HT-29 (cell line): ENCODE data around the gene HSBP1L1. TPM values are rescaled to one million over a fixed set of nuclear protein-coding genes. Genes with fewer than 3 reads are reported as not detected.

ENCODE experiments used
- DNase-seq: peaks from one replicate; pipeline ENCODE4 v3.0.0-alpha.2; 2015; ENCODE audit warnings: low spot score
- total RNA-seq: library from RNA; depleted of rRNA; stranded (reverse); fragments of >200 nt; shearing (Covaris generic); gene quantifications from 2 replicates; pipeline ENCODE4 v1.2.3, GENCODE V29; 2014

The HSBP1L1 gene
- total RNA-seq, 1 experiment from 2014 or later = 43.6 TPM

DNA sequence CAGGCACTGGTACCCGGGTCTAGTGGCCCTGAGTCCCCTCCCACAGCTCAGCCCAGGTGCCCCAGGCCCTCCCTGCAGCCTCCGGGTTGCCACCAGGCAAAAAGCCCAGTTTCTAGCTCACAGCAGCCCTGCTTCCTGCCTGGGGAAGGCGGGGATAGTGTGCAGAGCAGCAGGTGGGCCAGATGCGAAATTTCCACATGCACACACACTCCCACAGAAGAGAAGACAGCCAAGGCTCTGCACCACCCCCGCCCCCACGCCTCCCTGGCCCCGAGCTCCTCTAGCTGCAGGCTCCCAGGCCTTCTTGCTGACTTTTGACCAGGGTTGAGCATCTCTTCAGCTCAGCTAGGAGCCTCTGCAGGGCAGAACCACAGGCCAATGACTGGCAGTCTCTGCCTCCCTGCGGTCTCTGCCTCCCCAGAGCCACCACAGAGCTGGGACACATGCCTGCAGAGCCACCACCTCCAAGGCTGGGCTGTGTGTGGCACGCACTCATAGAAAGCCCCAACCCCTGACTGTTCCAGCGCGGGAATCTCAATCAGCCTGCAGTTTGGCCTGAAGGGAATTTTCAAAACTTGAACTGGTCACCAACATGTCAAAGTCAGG is 20.2 kb upstream of the HSBP1L1 start:
- DNase-seq = no peak

DNA sequence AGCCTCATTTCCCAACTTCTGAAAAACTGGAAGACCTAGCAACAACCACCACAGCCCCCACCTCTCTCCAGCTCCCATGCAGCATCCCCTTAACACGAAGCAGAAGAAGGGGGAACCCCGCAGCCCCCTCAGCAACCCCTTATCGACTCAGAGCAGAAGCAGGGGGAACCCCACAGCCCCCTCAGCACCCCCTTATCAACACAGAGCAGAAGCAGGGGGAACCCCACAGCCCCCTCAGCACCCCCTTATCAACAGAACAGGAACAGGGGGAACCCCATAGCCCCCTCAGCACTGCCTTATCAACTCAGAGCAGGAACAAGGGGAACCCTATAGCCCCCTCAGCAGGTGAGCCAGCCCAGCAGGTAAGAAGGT is 19.7 kb upstream of the HSBP1L1 start:
- DNase-seq = no peak

DNA sequence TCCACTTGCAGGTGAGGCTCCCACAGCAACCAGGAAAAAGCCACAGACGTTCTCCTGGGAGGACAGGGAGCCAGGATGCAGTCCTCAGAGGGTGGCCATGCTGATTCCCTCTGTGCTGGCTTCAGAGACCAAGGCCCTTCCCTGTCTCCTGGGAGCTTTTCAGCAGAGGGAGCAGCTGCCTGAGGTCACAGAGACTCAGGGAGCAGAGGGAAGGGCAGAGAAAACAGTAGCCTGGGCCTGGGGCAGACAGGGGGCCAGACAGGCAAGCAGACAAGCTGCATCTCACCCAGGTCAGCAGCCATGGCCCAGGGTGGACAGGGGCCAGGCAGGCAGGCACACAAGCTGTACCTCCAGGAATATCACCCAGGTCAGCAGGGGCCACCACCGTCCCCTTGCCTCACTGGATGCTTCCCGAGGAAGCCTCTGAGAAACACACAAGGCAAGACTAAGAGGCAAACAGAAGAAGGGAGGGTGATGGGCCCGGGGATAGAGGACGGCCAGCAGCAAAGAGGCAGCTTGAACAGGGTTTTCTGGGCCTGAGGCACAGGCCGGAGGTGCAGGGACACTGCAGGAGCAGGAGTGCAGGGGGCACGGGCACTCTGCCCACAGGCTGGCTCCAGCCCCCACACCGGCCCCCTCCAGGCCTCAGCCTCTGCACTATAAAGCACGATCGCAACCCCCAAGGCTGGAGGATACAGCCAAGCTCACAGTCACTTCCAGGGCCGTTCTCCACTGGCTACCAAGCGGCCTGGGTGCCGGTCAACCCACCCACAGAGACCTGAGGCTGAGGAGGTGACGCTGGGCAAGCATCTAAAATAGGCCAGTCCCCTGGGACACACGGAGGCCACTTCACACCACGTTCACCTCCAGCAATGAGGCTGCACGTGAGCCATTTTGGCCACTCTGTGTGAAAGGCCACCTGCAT is 19.1 kb upstream of the HSBP1L1 start:
- DNase-seq = no peak

DNA sequence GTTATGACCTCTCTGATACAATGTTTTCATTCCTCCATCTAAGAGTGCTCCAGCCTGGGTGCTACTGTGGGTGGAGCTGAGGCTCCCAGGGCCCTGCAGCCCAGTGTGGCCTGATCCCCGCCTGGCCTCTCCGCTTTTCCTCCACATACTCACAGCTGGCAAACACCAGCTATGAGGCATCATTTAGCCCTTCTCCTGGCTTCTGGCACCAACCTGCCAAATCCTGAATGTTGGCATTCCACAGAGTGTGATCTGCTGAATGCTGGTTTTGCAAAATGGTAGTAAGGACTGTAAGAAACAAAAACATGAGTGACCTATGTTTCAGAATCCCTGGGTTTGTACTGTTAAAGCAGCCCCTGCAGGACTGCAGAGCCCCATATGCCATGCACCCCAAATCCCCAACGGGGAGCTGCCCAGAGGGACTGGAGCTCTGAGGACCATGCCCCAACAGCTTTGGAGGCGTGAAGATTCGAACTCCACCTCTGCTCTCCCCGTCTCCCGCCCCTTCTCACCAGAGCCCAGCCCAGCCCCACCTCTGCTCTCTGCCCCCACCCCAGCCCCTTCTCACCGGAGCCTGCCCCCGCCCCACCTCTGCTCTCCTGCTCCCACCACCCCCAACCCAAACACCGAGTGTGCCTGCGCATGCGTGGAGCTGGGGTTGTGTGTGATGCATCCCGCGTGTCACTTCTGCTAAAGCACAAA is 17.2 kb upstream of the HSBP1L1 start:
- no peak for DNase-seq

DNA sequence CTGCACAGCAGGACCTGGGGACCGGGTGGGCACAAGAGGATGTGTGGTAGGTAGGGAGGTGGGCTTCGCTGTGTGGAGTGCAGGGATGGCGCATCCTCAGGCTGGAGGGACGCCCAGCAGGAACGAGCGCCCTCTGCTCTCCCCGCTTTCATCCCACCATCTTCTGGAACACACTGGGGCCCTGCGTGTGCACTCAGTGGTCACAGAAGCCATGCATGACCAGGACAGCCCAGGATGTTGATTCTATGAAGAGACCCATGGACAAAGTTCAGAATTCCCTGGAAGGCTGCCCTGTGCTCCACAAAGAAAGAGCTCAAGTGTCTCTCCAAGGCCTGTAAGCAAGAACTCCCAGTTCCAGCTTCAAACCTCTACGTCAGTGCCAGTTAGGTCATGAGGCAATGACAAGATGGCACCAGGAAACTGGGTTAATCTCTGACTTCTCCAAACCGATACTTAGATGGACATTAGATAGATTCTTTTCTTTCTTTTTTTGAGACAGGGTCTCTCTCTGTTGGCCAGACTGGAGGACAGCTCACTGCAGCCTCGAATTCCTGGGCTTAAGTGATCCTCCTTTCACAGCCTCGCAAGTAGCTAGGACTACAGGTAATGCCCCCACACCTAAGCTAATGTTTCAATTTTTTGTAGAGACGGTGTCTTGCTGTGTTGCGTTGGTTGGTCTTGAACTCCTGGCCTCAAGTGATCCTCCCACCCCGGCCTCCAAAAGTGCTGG is 16.4 kb upstream of the HSBP1L1 start:
- DNase-seq = no peak

DNA sequence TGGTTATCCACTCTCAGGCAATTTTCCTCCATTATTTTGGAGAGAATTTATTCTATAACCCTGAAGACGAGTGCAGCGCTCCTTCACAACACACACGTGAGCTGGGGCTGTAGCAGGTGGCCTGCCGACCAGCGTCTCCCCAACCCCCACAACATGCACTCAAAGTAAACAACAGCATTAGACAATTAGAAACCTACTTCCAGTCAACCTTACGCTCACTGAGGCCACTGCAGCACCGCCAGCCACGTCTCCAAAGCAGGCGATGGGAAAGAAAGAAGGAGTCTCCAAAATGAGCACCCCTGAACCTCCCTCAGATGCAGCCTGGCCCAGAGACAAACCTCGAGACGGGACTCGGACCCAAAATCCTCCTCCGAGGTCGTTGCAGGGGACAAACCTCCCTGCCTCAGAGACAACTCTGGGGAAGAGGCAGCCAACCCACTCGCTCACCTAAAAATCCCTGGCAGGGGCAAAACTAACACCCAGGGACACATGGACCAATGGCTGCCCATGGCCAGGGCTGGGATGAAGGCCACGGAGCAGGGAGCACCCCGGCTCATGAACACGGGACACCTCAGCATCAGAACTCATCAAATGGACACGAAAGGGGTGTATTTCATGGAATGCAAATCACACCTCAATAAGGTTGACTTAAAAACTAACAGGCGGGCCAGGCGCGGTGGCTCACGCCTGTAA is 15.6 kb upstream of the HSBP1L1 start:
- DNase-seq = no peak

DNA sequence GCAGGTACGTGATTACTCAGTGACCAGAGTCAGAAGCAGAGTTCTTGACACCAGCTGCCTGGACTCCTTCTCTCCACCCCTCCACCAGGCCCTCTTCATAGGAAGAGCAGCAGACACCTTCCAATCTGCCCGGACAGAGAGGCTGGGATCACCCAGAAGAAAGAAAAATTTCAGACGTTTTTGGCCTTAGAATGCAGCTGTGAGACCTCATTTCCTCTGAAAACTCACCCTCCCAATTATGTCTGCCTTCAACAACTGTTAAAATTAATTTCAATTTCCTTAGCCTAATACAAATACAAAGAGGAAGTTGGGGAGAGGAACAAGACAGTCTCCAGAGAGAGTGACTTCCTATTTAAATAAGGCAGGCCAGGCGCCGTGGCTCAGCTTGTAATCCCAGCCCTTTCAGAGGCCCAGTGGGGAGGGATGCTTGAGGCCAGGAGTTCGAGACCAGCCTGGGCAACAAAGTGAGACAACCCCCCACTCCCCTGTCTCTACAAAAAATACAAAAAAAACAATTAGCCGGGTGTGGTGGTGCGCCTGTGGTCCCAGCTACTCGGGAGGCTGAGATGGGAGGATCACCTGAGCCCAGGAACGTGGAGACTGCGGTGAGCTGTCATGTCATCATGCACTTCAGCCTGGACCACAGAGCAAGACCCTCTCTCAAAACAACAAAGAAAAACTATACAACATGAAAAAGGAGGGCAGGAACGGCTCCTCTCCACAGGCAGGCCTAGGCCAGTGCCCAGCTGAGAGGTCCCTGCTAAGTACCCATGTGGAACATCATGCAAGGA is 14.6 kb upstream of the HSBP1L1 start:
- DNase-seq = no peak

DNA sequence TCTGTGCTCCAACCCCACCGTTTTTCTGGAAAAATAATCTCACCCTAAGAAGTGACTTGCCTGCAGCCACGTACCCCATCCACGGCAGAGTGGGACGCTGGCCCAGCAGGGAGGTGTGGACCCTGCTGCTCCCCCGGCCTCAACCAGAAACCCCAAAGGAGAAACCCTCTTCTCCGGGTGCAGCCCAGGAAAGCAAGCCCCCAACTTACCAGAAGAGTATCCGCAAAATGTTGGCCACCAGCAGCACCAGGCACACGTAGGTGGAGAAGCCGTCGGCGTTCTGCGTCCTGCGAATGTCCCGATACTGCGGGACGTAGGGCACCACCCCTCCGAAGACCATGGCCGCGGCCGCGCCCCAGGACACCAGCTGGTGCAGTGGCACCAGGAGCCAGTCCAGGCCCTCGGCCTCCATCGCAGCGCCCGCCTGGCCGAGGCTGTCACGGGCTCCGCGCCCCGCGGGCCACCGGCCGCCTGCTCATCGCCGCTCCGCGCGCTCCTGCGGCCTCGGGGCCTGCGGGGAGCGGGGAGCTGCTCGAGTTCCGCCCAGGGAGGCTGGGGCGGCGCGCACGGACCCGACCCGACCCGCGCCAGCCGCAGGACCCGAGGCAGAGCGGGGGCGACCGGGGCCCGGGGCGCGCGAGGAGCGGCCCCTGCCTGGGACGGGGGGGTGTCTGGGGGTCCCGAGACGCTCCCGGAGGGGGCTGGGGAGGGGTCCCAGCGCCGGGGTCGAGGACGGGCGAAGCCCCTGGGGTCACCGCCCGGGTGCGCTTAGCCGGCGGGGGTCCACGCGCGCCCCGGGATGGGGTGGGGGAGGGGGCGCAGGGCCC is 13.7 kb upstream of the HSBP1L1 start:
- DNase-seq = peak; percentile 28

DNA sequence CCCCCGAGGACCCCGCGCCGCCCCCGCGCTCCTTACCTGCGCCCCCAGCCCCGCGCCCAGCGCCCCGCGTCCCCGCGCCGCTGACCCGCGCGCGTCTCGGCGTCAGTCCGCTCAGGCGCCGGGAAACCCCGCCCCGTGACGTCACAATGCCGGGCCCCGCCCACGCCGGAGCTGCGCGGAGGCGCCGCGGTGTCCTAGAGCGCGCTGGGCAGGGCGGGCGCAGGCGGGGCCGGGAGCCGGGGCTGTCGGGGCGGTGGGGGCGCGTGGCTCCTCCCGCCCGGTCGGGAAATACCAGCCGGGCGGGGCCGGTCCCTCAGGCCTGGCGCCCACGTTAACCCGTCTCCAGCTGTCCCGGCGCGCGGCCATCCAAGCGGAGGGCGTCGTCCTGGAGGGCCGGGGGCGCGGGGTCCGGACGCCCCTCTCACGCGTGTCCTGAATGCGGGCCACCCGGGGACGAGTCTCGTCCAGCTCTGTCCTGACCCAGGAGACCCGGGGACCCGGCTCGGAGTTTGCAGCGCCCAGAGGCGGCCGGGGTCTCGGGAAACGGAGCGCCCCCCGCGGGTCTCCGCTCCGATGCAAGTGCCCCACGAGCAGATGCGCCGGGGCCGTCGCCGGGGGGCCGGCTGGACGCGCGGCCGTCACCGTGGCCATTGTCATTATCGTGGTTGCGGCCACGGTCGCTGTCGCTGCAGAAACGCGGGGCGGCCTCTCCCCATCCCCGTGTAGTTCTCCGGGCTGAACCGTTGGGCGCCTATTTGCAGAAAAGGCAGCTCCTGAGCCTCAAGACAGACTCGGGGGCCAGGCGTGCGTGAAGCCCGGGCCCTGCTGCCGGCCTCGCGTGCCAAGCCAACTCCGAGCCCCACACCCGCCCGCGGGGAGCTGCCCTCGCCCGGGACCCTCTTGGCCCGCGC is 12.6 kb upstream of the HSBP1L1 start, which contains the start of gene SLC66A2:
Gene SLC66A2 (minus strand): TSS at position 109 of the 911 bp plus-strand sequence. CDS start 727 bp downstream, outside the sequence.
- DNase-seq = peak; percentile 71

DNA sequence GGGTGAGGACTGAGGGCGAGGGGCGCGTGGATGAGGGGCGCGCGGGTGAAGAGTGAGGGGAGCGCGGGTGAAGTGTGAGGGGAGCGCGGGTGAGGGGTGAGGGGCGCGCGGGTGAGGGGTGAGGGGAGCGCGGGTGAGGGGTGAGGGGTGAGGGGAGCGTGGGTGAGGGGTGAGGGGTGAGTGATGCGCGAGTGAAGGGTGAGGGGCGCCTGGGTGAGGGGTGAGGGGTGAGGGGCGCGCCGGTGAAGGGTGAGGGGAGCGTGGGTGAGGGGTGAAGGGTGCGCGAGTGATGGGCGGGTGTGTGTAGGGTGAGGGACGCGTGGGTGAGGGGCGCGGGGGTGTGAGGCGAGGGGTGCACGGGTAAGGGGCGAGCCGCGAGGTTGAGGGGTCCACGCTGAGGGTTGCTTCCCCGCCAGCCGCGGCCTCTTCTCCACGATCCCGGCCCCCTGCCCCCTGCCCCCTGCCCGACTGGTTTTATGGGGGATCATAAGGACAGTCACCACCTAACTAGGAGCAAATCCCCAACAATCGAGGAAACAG is 11.9 kb upstream of the HSBP1L1 start:
- no peak for DNase-seq

DNA sequence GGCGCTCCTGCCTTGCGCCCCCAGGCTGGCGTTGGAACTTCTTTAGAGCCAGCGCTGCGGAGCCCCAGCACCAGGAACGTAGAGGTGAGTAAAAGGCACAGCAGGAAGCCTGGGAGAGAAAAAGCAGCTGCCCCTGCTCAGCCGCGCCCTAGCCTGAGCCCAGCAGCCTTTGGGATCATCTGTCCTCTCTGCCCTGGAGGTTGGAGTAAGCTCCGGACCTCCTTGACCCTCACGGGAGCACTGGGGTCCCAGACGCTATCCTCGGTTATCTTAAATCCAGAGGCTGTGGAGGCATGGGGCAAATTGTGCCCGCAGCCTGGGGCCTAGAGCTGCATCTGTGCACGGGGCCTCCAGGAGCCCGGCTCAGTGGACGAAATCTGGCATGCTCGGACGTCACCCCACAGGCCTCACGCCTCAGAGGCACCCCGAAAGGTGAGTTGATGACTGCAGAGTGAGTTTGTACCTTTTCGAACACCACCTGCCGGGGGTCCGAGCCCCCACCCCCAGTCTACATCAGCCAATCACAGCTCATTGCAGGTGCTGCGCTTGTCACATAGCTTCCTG is 11.4 kb upstream of the HSBP1L1 start:
- DNase-seq = no peak

DNA sequence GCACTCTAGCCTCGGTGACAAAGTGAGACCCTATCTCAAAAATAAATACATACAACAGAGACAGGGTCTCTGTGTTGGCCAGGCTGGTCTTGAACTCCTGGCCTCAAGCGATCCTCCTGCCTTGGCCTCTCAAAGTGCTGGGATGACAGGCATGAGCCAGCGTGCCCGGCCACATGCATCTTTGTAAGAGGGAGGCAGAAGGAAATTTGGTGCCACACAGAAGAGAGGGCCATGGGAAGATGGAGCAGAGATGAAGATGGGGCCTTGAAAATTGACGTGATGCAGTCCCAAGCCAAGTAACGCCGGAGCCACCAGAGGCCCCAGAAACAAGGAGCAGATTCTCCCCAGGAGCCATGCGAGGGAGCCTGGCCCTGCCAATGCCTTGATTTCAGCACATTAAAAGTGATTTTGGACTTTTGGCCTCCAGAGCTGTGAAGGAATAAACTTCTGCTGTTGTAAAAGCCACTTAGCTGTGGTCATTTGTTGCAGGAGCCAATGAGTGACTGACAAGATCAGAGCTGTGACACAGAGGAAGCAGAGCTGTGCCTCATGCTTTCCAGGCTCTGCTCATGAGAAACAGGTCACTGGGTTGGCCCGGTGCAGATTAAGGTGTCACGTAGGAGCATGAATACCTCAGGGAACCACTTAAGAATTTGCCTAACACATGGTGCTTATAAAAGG is 10.3 kb upstream of the HSBP1L1 start:
- DNase-seq = no peak

DNA sequence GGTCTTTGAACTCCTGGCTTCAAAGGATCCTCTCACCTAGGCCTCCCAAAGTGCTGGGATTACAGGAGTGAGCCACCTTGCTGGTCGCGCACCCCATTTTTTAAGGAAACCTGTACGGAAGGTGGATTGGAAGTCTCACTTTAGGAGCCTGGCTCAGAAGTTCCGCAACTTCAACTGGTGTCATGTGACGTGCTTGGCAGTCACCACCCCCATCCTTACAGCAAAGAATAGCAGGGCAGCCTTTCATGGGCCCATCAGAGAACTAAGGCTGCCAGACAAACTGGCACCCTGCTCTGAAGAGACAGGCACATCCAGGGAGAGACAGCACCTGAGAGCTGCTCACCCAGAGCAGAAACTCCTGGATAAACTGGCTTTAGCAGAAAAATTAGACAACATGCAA is 9.7 kb upstream of the HSBP1L1 start:
- DNase-seq = no peak

DNA sequence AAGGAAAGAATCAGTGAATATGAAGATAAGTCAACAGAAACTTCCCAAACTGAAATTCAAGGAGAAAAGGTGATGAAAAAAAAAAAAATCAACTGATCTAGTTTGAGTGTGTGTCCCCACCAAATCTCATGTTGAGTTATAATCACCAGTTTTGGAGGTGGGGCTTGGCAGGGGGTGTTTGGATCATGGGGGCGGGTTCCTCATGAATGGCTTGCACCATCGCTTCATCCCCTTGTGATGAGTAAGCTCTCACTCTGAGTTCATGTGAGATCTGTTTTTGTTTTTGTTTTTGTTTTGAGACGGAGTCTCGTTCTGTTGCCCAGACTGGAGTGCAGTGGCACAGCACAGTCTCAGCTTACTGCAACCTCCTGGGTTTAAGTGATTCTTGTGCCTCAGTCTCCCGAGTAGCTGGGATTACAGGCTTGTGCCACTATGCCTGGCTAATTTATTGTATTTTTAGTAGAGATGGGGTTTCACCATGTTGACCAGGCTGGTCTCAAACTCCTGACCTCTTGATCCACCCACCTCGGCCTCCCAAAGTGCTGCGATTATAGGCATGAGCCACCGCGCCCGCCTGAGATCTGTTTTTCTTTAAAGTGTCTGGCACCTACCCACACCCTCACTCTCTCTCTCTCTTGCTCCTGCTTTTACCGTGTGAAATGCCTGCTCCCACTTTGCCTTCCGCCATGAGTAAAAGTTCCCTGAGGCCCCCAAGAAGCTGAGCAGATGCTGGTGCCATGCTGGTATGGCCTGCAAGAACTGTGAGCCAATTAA is 9.0 kb upstream of the HSBP1L1 start:
- no peak for DNase-seq

DNA sequence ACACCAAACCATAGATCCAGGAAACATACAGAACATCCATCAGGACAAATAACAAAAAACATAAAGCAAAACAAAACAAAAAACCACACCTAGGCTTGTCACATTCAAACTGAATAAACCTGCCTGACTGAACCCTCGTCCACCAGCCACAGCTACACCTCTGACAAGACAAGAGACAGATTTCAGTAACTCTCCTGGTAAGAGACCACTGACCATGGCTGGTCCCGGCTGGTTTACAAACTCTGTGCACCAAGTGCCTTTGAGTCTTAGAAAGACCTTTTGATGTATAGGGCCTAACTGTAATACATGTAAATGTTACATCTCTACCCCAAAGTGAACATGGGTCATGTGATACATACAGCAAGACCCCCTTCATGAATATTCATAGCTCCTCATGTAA is 8.2 kb upstream of the HSBP1L1 start:
- no peak for DNase-seq

DNA sequence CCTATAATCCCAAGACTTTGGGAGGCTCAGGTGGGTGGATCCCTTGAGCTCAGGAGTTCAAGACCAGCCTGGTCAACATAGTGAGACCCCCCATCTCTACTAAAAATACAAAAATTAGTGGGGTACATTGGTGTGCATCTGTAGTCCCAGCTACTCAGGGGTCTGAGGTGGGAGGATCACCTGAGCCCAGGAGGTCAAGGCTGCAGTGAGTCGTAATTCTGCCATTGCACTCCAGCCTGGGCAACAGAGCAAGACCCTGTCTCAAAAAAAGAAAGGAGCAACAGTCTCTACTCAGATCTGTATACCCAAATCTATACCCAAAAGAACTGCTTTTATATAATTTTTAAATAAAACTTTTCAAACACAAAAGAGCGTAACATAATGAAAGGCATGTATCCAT is 5.5 kb upstream of the HSBP1L1 start:
- no peak for DNase-seq
